NK-92 treated with Interleukin-12 subunit alpha and Interleukin-12 subunit beta, amount 100 ng/mL, for 24 hours (cell line): ENCODE data around the gene SHH.

Experiments used
- DNase-seq: peaks from one replicate; lab custom pipeline; 2025; lab: John Stamatoyannopoulos, UW

SHH gene

GRCh38 chr7:155806096-155806871, 6.0 kb downstream of the SHH start:
- no peak for DNase-seq

DNA sequence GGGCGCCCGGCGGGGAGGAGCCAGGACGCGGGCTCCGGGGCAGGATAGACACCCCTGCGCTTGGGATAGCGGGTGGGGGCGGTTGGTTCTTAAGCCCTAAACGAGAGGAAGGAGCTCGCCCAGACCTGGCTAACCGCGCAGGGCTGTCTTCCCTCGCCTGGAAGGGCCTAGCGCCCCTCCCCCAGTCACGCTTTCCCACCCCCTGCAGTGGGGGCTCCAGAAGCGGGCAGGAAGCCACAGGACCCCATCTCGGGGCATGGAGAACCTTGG, 6.5 kb downstream of the SHH start:
- DNase-seq: no peak

DNA sequence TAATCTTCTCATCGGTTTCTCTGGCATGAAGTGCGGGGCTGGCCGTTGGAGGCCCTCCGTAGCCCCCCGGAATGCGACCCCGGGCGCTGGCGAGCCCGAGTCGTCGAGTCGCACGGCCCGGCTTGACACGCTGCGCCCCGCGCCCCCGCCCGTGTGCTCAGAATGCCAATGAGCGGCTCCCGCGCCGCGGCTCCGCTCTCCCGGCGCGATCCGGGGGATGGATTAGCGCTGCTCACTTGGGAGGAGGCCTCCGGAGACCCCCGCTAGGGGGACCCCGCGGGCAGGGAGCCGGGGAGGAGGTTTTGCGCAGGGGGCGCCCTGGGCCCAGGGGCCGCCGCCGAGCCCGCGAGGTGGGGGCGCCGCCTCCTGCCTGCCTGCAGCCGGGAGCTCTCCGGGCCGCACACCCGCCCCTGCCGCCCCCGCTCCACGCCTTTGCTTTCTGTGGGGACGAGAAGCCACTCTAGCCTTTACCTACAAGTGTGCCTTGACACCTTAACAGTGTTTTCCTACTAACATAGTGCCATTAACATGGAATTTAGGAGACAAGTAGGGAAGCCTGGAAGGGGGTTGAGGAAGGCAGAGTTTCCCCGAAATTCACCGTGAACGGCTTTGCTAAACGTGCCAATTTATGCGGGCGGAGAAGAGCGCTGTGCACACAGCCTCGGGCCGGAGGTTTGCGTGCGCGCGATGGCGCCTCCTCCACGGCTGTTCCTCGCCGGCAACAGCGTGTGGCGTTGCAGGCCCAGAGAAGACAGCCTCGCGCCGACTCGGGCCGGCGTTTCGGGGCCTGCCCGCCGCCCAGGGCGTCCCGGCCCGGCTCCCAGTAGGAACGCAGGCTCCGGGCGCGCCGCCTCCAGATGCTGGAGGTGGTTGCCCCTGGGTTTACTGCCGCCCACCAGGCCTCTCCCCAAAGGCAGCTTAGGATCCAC, 7.1 kb downstream of the SHH start:
- DNase-seq: no peak

DNA sequence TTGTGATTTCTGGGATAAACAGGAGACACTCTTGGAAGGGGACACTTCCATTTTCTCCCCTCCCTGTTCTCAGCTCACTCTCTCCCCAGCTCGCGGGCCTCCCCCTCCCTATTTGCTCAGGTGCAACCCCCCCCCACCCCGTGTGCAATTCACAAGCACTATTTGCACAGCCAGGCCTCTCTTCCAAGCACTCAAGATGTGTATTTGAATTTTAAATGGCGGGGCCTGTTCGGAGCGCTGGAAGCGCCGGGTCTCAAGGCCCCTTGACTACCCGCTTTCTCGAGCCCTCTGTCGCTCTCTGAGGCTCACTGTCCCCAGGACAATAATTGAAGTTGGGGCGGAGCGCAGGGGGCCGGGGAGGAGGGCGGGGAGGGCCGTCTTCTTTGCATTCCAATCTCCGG, 7.8 kb downstream of the SHH start:
- no peak for DNase-seq

DNA sequence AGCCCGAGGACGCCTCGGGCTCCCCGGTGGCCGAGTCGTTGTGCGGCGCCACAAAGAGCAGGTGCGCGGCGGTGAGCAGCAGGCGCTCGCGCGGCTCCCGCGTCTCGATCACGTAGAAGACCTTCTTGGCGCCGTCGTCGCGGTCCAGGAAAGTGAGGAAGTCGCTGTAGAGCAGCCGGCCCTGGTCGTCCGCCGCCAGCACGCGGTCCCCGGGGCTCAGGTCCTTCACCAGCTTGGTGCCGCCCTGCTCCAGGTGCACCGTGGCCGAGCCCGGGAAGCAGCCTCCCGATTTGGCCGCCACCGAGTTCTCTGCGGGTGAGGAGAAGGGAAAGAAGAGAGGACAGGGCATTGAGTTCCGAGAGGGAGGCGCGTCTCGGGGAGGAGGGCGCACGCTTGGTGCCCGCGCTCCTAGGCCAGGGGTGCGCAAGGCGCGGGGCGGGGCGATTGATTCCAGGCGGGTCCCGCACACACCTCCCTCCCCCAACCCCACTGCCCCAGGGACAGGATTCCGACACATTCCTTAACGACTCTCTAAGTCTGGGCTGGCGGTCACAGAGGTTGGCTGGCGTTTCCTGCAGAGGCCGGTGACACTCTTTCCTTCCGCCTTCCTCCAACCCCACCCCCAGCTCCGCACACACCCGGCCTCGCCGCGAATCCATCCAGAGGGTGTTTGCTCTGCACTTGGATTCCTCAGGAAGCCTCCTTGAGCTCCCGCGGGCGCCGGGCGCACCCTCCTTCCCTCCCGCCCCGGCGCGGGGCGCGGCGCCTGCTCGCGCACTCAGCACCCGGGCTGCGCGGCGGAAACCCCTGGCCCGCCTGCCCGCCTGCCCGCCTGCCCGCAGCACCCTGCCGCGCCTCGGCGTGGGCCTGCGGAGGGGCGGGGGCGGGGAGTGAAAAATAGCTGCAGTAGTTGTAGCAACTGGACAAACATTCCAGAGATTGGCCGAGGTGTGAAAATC, 8.6 kb downstream of the SHH start:
- no peak for DNase-seq

DNA sequence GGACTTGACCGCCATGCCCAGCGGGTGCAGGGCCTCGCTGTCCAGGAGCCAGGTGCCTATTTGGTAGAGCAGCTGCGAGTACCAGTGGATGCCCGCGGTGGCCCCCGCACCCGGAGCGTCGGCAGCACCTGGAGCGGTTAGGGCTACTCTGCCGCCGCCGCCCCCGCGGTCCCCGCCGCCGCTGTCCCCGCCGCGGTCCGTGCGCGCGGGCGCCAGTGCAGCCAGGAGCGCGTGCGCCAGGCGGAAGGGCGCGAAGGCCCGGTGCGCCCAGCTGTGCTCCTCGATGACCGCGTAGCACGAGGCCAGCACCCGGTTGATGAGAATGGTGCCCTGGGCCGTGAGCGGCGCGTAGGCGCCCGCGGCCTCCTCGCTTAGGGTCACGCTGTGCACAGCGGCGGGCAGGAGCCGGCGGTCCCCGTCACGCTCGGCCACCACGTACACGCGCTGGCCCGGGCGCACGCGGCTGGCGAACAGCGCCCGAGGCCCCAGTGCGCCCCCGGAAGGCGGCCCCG, 9.3 kb downstream of the SHH start:
- no peak for DNase-seq

- no peak for DNase-seq
These were observed 10.0 kb downstream of the SHH start for GRCh38 chr7:155802291-155802690.

GRCh38 chr7:155800741-155801267, 11.5 kb downstream of the SHH start:
- DNase-seq: no peak

DNA sequence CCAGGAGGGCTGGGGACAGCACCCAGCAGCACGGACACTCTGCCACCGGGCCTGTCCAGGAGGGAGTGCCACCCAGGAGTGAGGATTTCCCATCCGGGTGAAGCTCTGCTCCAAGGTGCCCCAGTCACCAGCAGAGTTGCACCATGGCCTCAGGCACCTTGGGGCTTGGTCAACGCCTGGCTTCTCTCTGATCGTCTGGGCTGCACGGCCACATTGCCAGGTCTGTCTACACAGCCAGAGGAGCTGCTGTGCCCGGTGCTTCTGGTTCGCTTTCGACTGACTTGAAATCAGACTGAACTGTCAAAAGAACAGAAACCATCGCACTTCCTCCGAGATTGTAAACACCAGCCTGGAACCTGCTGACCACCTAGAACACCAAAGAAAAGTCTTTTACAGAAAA, 12.0 kb downstream of the SHH start:
- DNase-seq: no peak

DNA sequence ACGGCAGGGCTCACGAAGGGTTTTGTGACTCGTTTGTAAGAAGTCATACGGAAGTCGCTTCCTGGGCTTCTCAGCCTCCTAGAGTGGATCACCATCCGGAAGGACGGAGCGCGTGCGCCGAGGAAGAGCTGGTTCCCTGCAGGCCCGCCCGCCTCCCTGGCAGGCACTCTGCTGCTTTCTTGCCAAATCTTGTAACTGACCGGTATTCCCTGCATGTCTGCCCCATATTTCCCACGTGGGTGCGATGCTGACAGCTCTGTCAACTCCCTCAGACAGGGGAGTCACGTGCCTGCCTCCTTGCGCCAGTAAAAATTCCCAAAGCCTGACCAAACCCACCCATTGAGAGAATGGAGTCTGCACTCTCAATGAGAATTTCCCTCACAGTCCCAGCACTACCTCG, 12.7 kb downstream of the SHH start:
- DNase-seq: no peak

- DNase-seq: no peak
These were observed 13.4 kb downstream of the SHH start for GRCh38 chr7:155798673-155799439.

DNA sequence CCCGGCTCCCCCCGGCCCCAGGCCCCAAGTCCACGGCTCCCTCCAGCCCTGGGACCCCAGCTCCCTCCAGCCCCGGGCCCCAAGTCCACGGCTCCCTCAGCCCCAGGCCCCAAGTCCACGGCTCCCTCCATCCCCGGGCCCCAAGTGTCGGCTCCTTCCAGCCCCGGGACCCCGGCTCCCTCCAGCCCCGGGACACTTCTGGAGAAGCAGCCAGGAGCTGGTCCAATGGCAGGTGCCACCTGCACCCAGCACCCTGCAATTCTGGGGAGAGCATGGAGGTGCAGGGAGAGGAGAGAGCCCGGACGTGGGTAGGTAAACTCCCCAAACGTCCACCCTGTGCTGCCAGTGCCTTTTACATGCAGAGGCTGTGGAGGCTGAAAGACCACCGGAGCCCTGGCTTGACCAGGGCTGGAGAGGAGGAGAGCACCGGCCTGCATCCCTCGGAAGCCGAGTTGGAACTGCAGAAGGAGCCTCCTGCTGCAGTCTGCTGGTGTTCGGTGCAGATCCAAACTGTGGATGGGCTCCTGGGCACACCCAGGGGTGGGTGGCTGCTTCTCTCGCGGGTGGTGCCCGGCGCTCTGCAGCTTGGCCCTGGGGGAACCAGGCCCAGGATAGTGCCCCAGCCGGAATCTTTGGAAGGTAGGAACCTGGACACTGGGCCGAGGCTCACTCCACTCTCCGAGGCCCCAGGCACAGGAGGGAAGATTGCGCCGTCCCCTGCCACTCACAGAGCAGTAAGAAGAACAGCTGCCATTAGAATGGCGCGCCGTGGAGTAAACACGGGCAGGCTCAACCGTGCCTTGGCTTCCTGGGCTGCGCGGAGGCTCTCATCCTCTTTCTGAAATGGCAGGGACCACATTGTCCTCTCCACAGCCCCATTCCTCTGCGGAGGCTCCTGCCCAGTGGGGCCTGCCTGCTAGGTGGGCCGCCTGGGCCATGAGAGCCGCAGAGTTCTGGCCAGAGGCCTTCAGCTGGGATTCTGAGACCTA, 14.7 kb downstream of the SHH start:
- DNase-seq: no peak

- peak; percentile 40 for DNase-seq
These were observed 15.6 kb downstream of the SHH start for GRCh38 chr7:155796381-155797261.

- no peak for DNase-seq
These were observed 16.3 kb downstream of the SHH start for GRCh38 chr7:155795951-155796350.

DNA sequence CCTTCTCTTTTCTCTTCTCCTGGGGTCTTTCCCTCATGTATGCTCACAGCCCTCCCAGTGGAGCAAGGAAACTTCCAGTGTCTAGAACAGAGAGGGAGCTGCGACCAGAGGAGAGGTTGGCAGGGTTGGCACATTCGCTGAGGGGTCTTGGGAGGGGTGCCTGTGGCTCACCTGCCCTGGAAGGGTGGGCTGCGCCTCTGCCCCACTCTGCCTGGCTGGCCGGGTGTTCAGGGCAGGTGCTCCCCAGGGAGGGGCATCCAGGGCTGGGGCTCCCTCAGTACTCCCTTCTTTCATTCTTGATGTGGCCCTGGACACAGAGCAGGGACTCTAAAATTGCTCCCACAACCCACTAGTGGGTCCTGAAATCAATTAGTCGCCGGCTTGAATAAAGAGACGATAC, 16.9 kb downstream of the SHH start:
- no peak for DNase-seq

DNA sequence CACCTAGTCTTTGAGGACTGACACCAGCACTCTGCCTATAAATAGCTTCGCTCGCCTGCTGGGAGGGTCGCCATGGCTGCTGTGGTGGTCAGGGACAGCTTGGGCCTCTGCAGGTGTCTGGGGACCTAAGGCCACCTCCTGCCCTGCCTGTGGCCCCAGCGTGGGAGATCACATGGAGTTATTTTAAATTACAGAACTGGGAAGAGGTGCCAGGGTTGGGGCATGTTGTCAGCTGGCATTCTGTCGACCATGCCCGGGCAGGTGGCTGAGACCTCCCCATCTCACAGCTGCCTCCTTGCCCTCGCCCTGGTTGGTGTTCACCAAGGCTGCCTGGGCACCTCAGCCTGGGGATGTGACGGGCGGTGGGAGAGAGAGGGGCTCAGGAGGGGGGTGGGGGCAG, 18.1 kb downstream of the SHH start:
- no peak for DNase-seq

DNA sequence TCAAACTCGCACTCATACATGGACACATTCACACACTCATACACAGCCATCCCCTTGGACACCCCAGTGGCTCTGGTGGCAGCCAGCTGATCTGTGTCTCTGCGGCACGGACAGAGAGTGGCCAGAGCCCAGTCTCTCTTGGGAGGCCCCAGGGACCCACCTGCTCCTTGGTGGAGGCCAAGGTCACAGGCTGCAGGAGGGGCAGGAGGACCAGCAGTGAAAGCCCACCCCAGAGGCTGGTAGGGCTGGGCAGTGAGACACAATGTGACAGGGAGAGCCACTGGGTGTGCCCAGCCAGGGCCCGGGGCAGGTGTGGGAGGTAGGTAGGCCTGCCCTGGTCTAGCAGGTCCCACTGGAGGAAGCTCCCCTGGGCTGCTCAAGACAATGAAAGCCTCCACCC, 18.5 kb downstream of the SHH start:
- no peak for DNase-seq

DNA sequence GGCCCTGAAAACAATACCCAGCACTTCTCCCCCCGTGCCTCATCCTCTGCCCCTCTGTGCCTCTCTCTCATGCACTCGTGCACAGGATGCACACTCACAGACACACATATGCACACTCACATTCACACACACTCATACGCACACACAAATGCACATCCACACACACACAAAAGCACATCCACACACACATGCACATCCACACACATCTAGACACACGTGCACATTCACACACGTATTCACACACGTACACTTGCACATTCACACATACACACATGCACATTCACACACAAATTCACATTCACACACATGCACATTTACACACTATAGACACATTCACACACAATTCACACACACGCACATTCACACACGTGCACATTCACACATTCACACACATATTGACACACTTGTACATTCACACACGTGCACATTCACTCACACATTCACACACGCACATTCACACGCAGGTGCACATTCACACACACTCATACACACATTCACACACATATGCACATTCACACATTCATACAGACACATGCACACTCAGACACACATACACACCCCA, 19.2 kb downstream of the SHH start:
- DNase-seq: no peak
